ENCODE measurements around the gene LCP2. TPM values are rescaled to one million over a fixed set of nuclear protein-coding genes. Genes with fewer than 3 reads are reported as not detected.

The LCP2 gene
- total RNA-seq, 1 experiment from 2014 or later, result 0.61 TPM

DNA sequence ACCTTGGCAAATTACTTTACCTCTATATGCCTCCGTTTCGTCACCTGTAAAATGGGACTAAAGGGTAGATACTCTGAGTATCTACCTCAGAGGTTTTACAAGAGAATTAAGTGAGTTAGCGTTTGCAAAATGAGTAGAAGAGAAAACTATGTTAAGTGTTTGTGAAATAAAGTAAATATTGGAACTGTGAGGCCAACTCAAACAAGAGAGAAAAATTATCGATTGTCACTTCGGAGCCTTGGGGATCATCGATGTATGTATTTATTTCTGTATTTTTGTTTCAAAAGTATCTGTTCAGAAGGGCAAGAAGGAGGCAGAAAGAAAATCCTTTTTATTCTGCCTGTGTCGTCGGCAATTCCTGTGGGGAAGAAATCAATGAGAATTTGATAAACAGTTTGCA is 90.6 kb downstream of the LCP2 start:
- DNase-seq (ENCODE audit: low read depth, low spot score), result no peak
- Histone ChIP-seq H3K9me2 (ENCODE audit: insufficient read depth) (no peaks in the 10 kb centered on the region), H3K4me2 (ENCODE audit: low read length) (no peak overlapping the region), H3K27me3 (ENCODE audit: insufficient read depth, low read length) (peaks cover 74% of the 10 kb centered on the region), H3K27ac (ENCODE audit: low read depth, low read length) (no peak overlapping the region), H3K9me3 (ENCODE audit: control insufficient read depth in 1 of 2, insufficient read depth in 1 of 2, low read depth in 1 of 2, low read length in 2 of 2) (no peaks in the 10 kb centered on the region), H4K20me1 (ENCODE audit: insufficient read depth) (no peaks in the 10 kb centered on the region; the same call in 1 of the 2 replicates), H2AFZ (ENCODE audit: low read depth, low read length, poor library complexity, severe bottlenecking) (no peak overlapping the region), H3K4me1 (ENCODE audit: control insufficient read depth in 1 of 2, insufficient read depth in 2 of 2, low read length in 2 of 2) (no peaks in the 10 kb centered on the region), H3K79me2 (ENCODE audit: insufficient read depth, low read length) (no peaks in the 10 kb centered on the region), H3K36me3 (ENCODE audit: control insufficient read depth in 1 of 2, insufficient read depth in 2 of 2, low read length in 2 of 2) (no peaks in the 10 kb centered on the region), H3K4me3 (replicated peaks in 1 of 2; ENCODE audit: low read depth in 1 of 2, low read length in 2 of 2) (no peak overlapping the region), H3K9ac (ENCODE audit: low read length) (no peak overlapping the region)
- intact Hi-C loops (cut with micrococcal nuclease), result no loop called here
- TF ChIP-seq CBX3 (IDR thresholded peaks at IDR 0.05; ENCODE audit: low read depth), result no peak
- TF ChIP-seq ZFX (IDR thresholded peaks at IDR 0.05), result no peak
- TF ChIP-seq RAD21 (IDR thresholded peaks at IDR 0.05; ENCODE audit: low read depth), result no peak
- TF ChIP-seq EGR1 (IDR thresholded peaks at IDR 0.05; ENCODE audit: low read depth), result no peak
- TF ChIP-seq POLR2AphosphoS5 (IDR thresholded peaks at IDR 0.05; ENCODE audit: low read depth, low read length), result no peak
- TF ChIP-seq, protein P1, sequence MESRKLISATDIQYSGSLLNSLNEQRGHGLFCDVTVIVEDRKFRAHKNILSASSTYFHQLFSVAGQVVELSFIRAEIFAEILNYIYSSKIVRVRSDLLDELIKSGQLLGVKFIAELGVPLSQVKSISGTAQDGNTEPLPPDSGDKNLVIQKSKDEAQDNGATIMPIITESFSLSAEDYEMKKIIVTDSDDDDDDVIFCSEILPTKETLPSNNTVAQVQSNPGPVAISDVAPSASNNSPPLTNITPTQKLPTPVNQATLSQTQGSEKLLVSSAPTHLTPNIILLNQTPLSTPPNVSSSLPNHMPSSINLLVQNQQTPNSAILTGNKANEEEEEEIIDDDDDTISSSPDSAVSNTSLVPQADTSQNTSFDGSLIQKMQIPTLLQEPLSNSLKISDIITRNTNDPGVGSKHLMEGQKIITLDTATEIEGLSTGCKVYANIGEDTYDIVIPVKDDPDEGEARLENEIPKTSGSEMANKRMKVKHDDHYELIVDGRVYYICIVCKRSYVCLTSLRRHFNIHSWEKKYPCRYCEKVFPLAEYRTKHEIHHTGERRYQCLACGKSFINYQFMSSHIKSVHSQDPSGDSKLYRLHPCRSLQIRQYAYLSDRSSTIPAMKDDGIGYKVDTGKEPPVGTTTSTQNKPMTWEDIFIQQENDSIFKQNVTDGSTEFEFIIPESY (IDR thresholded peaks at IDR 0.05; ENCODE audit: extremely low read depth, insufficient replicate concordance, low read length), result no peak
- no peak for TF ChIP-seq SP1 (IDR thresholded peaks at IDR 0.05; ENCODE audit: low read depth)
- no peak for TF ChIP-seq ELF1 (IDR thresholded peaks at IDR 0.05; ENCODE audit: borderline replicate concordance, low read depth)
- TF ChIP-seq, protein P2, sequence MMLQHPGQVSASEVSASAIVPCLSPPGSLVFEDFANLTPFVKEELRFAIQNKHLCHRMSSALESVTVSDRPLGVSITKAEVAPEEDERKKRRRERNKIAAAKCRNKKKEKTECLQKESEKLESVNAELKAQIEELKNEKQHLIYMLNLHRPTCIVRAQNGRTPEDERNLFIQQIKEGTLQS (IDR thresholded peaks at IDR 0.05), result no peak
- TF ChIP-seq, protein P3, sequence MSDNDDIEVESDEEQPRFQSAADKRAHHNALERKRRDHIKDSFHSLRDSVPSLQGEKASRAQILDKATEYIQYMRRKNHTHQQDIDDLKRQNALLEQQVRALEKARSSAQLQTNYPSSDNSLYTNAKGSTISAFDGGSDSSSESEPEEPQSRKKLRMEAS (IDR thresholded peaks at IDR 0.05), result no peak
- ChIA-PET RAD21 (ENCODE audit: low non-redundant PET in 1 of 2, low total read pairs in 2 of 2, uncharacterized antibody in 2 of 2, unreplicated experiment in 2 of 2) (no interaction called here), CTCF (no interaction called here), POLR2A (no interaction called here)
- no TSS peak for BruUV-seq (replicated peaks)
- no peak for ATAC-seq
